GM19193 (cell line): Measurements from ENCODE around the gene CYLD.

Source experiments
- POLR2A ChIP-seq: IDR thresholded peaks from 4 replicates; pipeline ENCODE4 v1.6.1; 2011; ENCODE audit not compliant: insufficient read depth, insufficient read length; ENCODE audit errors: extremely low read depth

CYLD gene

DNA sequence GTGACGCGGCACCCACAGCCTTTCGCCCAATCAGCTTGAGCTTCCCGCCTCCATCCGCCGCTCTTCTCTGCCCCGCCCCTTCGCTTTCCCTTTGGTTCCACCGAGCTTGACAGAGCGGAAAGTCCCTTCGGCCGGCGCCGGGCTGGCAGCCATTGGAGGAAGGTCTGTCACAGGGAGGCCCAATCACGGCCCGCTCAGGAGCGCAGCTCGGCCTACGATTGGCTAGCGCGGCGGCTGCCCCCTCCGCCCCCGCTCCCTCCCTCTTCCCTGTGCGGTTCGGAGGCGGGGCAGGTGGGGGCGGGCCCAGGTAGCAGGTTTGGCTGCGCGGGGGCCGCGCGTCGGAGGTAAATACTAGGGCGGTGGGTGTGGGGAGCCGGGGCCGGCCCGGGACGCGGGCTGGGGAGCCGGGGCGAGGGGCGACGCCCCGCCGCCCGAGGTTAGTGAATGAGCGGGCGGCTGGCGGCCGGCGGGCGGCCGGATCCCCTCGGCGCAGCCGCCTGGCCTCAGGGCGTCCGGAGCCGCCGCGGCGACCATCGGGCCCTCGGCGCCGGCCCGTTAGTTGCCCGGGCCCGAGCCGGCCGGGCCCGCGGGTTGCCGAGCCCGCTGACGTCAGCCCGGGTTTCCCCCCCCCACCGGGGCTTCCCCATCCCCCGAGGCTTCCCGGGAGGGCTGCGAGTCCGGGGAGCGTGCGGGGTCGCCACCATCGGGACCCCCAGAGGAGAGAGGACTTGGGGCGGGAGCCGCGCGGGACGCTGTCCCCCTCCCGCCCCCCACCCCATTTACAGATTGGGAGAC is at the start of gene CYLD:
CYLD (plus strand) TSS at position 306 of the 795 bp plus-strand sequence. CDS start 7,613 bp downstream, outside the sequence.
- peak; percentile 69 for TF ChIP-seq POLR2A

GRCh38 chr16:50692644-50692998 is 49.3 kb upstream of the CYLD start:
- no peak for TF ChIP-seq POLR2A

- TF ChIP-seq POLR2A, result peak; percentile 40
Observed at GRCh38 chr16:50692999-50693781, 48.7 kb upstream of the CYLD start, which contains the start of gene NOD2. TSS of gene NOD2 (plus strand) at chr16:50693606. CDS start at chr16:50699496, 5,890 bp downstream.

- TF ChIP-seq POLR2A, result no peak
Observed at GRCh38 chr16:50694206-50694605, 47.7 kb upstream of the CYLD start.

DNA sequence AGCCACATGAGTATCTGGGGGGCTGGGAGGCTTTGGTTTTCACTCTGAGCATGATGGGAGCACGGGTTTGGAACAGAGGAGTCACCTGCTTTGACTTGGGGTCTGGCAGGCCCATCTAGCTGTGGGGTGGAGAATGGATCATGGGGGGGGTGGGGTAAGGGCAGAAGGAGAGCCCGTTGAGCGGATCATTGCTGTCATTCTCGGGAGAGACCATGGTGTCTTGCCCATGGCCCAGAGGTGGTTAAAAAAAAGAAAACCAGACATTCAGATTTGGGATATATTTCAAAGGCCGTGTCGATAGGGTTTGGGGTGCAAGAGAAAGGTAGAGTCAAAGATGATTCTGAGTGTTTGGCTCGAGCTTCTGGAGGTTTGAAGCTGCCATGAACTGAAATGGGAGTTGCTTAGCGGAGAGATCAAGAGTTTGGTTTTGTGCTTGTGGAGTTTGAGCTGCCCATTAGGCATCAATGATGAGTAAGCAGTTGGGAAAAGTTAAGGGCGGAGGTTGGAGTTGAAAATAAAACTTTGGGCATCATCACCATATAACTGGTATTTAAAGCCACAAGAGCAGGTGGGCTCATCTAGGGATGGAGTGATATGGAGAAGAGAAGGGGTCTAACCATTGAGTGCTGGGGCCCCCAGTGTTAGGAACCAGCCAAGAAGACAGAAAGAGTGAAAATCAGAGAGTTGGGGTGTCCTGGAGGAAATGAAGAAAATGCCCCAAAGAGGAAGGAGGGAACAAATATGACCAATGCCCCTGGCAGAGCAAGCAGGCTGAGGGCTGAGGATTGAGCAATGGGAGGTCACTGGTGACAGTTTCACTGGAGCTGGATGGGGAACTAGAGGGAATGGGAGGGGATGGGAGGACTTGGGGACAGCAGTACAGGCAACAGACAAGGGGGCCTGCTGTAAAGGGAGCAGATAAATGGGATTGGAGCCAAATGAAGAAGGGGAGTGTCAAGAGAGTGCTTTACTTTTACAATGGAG is 46.6 kb upstream of the CYLD start:
- no peak for TF ChIP-seq POLR2A

DNA sequence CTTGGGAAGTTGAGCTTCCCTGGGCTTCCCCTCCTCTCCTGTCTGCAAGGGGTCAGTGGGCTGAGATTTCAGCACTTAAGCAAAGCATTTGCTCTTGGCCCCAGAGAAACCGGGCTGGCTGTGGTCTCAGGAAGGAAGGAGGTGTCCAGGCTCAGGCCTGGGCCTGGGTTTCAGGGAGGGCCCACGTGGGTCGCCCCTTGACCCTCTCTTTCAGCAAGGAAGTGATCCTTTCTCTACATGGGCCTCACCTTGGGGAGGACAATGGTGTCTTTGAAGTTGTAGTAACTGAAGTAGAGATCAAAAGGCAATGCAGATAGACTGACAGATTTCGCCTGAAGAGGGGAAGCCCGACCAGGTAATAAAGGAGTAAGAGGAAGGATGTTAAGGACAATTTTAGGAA is 45.8 kb upstream of the CYLD start:
- no peak for TF ChIP-seq POLR2A

GRCh38 chr16:50696575-50697420 is 45.1 kb upstream of the CYLD start:
- peak; percentile 63 for TF ChIP-seq POLR2A

DNA sequence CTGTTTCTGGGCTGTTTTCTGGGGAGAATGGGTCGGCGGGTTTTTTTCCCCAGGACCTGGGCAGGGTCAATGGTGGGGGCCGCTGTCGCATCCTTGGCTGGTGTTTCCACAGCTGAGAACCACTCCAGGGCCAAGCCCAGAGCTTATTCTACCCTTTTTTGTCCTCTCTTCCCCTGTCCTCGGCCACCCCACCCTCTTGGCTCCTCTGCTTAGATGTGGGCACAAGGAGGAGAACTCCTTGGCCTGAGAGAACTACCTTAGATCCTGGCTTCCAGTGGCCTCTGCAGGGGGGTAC is 44.5 kb upstream of the CYLD start:
- TF ChIP-seq POLR2A, result no peak

GRCh38 chr16:50697881-50698767 is 43.8 kb upstream of the CYLD start:
- no peak for TF ChIP-seq POLR2A

GRCh38 chr16:50699326-50700159 is 42.3 kb upstream of the CYLD start:
- TF ChIP-seq POLR2A, result no peak

- no peak for TF ChIP-seq POLR2A
Observed at GRCh38 chr16:50702725-50703124, 39.2 kb upstream of the CYLD start.

GRCh38 chr16:50704245-50704644 is 37.6 kb upstream of the CYLD start:
- TF ChIP-seq POLR2A, result no peak

DNA sequence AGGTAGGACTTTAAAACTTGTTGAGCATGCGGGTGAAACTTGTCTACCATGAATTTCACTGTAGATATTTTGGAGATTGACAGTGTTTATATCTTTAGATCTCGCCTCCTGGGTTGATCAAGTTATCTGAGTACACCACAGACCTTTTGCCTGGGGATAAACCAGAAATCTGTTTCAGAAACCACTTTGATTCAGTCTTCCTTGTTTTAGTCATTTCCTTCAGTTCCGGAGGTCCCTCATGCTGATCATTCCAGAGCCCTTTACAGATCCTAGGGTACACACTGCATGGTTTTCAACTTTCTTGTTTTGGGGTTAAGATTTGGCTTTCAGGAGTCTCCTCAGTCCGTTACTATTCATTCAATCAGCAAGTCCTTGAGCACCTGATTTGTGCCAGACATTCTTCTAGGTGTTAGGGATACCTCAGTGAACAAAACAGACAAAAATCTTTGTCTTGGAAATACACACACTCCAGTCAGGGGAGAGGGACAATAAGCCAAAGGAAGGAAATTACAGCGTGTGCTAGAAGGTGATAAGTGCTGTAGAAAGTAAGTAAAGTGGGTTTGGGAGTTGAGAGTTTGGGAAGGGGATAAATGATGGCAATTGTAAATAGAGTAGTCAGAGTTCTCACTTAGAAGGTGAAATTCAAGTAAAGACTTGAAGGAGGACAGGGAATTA is 36.3 kb upstream of the CYLD start:
- TF ChIP-seq POLR2A, result no peak
